Epithelial cell of prostate (primary cell): ENCODE results near the gene CEACAM19.
A peak's percentile ranks its signal among the peaks of the same experiment; 100 is the strongest.
"Not testable (repeated sequence)": the region's sequence is repeated elsewhere in the genome, so short reads cannot be mapped to it uniquely, and the experiment has no call there.

ENCODE experiments used
- DNase-seq: peaks from one replicate; pipeline ENCODE4 v3.0.0-alpha.2; 2011; ENCODE audit warnings: low read depth, low spot score
- H3K27ac ChIP-seq: fragments of 450-650 bp; 2 replicates; pipeline ENCODE4 v1.5.1; 2017; ENCODE audit warnings: mild to moderate bottlenecking

Gene CEACAM19

GRCh38 chr19:44671400-44671799 is at the start of gene CEACAM19:
CEACAM19 (plus strand) TSS chr19:44671482; CDS start chr19:44671932, 450 bp downstream.
- peak; percentile 83 for DNase-seq
- peak within 1 kb of the TSS; percentile 61 for H3K27ac ChIP-seq

- DNase-seq, result no peak
- H3K27ac ChIP-seq, result no peak overlapping the region
Observed at GRCh38 chr19:44623080-44623479, 48.2 kb upstream of the CEACAM19 start.

- no peak for DNase-seq
- H3K27ac ChIP-seq, result no peak overlapping the region
Observed at GRCh38 chr19:44623626-44624025, 47.7 kb upstream of the CEACAM19 start.

GRCh38 chr19:44624840-44625354 is 46.4 kb upstream of the CEACAM19 start:
- peak overlapping the region; percentile 61 for H3K27ac ChIP-seq
- no peak for DNase-seq

GRCh38 chr19:44625637-44626036 is 45.6 kb upstream of the CEACAM19 start:
- H3K27ac ChIP-seq, result peak overlapping the region; percentile 61
- DNase-seq, result not testable (repeated sequence)

GRCh38 chr19:44626048-44626624 is 45.1 kb upstream of the CEACAM19 start:
- H3K27ac ChIP-seq, result peak overlapping the region; percentile 61
- peak; percentile 65 for DNase-seq

GRCh38 chr19:44627631-44628030 is 43.7 kb upstream of the CEACAM19 start:
- DNase-seq, result no peak
- H3K27ac ChIP-seq, result no peak overlapping the region

- DNase-seq, result no peak
- no peak overlapping the region for H3K27ac ChIP-seq
Observed at GRCh38 chr19:44628793-44629192, 42.5 kb upstream of the CEACAM19 start.

GRCh38 chr19:44631611-44632010 is 39.7 kb upstream of the CEACAM19 start:
- not testable (repeated sequence) for H3K27ac ChIP-seq, DNase-seq

- not testable (repeated sequence) for H3K27ac ChIP-seq, DNase-seq
Observed at GRCh38 chr19:44634058-44634457, 37.2 kb upstream of the CEACAM19 start.

- DNase-seq, result no peak
- H3K27ac ChIP-seq, result no peak overlapping the region
Observed at GRCh38 chr19:44634785-44635184, 36.5 kb upstream of the CEACAM19 start.

GRCh38 chr19:44635581-44636438 is 35.5 kb upstream of the CEACAM19 start:
- peak overlapping the region; percentile 19 for H3K27ac ChIP-seq
- no peak for DNase-seq

- H3K27ac ChIP-seq, result no peak overlapping the region
- no peak for DNase-seq
Observed at GRCh38 chr19:44636439-44637389, 34.6 kb upstream of the CEACAM19 start.

- H3K27ac ChIP-seq, result peak overlapping the region; percentile 16
- DNase-seq, result no peak
Observed at GRCh38 chr19:44637390-44637764, 33.9 kb upstream of the CEACAM19 start.

GRCh38 chr19:44640518-44640917 is 30.8 kb upstream of the CEACAM19 start:
- no peak for DNase-seq
- no peak overlapping the region for H3K27ac ChIP-seq

GRCh38 chr19:44641501-44642265 is 29.6 kb upstream of the CEACAM19 start:
- no peak for DNase-seq
- H3K27ac ChIP-seq, result no peak overlapping the region

- DNase-seq, result no peak
- no peak overlapping the region for H3K27ac ChIP-seq
Observed at GRCh38 chr19:44642377-44642776, 28.9 kb upstream of the CEACAM19 start.

GRCh38 chr19:44643605-44644401 is 27.5 kb upstream of the CEACAM19 start, which contains the start of gene PVR:
PVR (plus strand) TSS chr19:44643910; CDS start chr19:44644097, 187 bp downstream.
- H3K27ac ChIP-seq, result peak within 1 kb of the TSS; percentile 88
- DNase-seq, result no peak
